GM23248 (cell line): ENCODE results near the gene CASQ2.

Experiments used
- EZH2 ChIP-seq: fragments of 200-600 bp; sonication (generic); IDR thresholded peaks from 2 replicates; pipeline ENCODE4 v1.6.1; 2018; ENCODE audit warnings: antibody characterized with exemption, mild to moderate bottlenecking; ENCODE audit not compliant: insufficient read depth, poor library complexity, severe bottlenecking
- EZH2phosphoT487 ChIP-seq: fragments of 200-600 bp; sonication (generic); IDR thresholded peaks from 2 replicates; pipeline ENCODE4 v1.6.1; 2018; ENCODE audit warnings: antibody characterized with exemption, moderate library complexity, mild to moderate bottlenecking, low read depth; ENCODE audit not compliant: insufficient read depth

DNA sequence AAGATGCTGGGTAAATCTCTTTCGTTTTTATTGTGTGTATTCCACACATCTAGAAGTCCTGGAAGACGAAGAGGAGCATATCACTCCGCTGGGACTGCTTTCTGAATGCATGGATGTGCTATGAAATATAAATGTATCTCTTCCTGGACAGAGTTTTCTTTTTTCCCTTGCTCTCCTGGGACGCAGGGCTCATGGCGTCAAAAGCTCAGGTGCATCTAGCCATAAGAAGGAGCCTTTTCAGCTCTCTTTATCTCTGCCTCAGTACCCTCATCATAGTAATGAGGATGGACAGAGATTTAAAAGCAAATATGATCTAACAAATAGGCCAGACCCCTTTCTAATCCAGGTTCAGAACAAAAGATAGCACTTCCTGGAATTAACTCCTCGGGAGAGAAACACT lies 27.5 kb upstream of the CASQ2 start:
- no peak for TF ChIP-seq EZH2
- no peak for TF ChIP-seq EZH2phosphoT487
